Naive thymus-derived CD4-positive, alpha-beta T cell (primary cell): Measurements from ENCODE around the gene FBXO2. TPM values are rescaled to one million over a fixed set of nuclear protein-coding genes. Genes with fewer than 3 reads are reported as not detected.

Experiments used
- ATAC-seq: fragments of 150-1000 bp; cut with Tn5 transposase; 2 replicates; pipeline ENCODE4 v1.10.0; 2021; ENCODE audit warnings: mild to moderate bottlenecking, moderate library complexity
- CTCF ChIA-PET: fragments of 350-600 bp; sonication (Branson Sonifier 250); formaldehyde crosslinking; loops from one replicate; lab custom pipeline; 2021; ENCODE audit warnings: antibody characterized with exemption; lab: Charles Lee
- POLR2A ChIA-PET: fragments of 350-600 bp; sonication (Branson Sonifier 250); formaldehyde crosslinking; loops from one replicate; lab custom pipeline; 2021; ENCODE audit warnings: antibody characterized with exemption, inconsistent platforms; lab: Charles Lee
- DNase-seq, 9 donors: peaks; one replicate each; pipeline versions ENCODE4 v3.0.0 to v3.0.0-alpha.2; 2020 to 2022; ENCODE audit warnings: mixed read lengths in 1 of 9
- H3K27ac ChIP-seq: one replicate; pipeline ENCODE4 v1.7.0; 2013; ENCODE audit warnings: mild to moderate bottlenecking, low read depth, low read length, moderate library complexity
- H3K27me3 ChIP-seq, 2 donors: one replicate each; pipeline ENCODE4 v1.7.0; 2013; ENCODE audit warnings: low read length in 2 of 2, mild to moderate bottlenecking in 2 of 2, moderate library complexity in 2 of 2; ENCODE audit not compliant: control insufficient read depth in 2 of 2, insufficient read depth in 2 of 2
- H3K36me3 ChIP-seq, 3 experiments: 1 replicate in 2 of 3; 2 replicates in 1 of 3; pipeline ENCODE4 v1.7.0; 2013; ENCODE audit warnings: low read length in 3 of 3, mild to moderate bottlenecking in 3 of 3, moderate library complexity in 1 of 3; ENCODE audit not compliant: insufficient read depth in 3 of 3, control insufficient read depth in 2 of 3
- H3K4me1 ChIP-seq, 2 donors: one replicate each; pipeline ENCODE4 v1.7.0; 2013; ENCODE audit warnings: low read length in 2 of 2, mild to moderate bottlenecking in 2 of 2, moderate library complexity in 1 of 2; ENCODE audit not compliant: control insufficient read depth in 2 of 2, insufficient read depth in 2 of 2
- H3K4me3 ChIP-seq: 2 replicates; pipeline ENCODE4 v1.7.0; 2013; ENCODE audit warnings: mild to moderate bottlenecking, low read length
- H3K9me3 ChIP-seq, 3 experiments: 1 replicate in 2 of 3; 2 replicates in 1 of 3; pipeline ENCODE4 v1.7.0; 2013; ENCODE audit warnings: low read length in 3 of 3; ENCODE audit not compliant: control insufficient read depth in 2 of 3
- H3K27ac Mint-ChIP-seq, 9 donors: one replicate each; pipeline ENCODE4 v1.8.0; 2020 to 2022; ENCODE audit warnings: mixed read lengths in 9 of 9, mild to moderate bottlenecking in 8 of 9, moderate library complexity in 5 of 9, inconsistent platforms in 2 of 9
- H3K27me3 Mint-ChIP-seq, 5 donors: one replicate each; pipeline ENCODE4 v1.8.0; 2021 to 2022; ENCODE audit warnings: mixed read lengths in 5 of 5, mild to moderate bottlenecking in 1 of 5
- H3K36me3 Mint-ChIP-seq, 5 donors: one replicate each; pipeline ENCODE4 v1.8.0; 2020 to 2022; ENCODE audit warnings: mixed read lengths in 5 of 5, mild to moderate bottlenecking in 3 of 5, inconsistent platforms in 1 of 5
- H3K4me1 Mint-ChIP-seq, 7 donors: one replicate each; pipeline ENCODE4 v1.8.0; 2020 to 2022; ENCODE audit warnings: mixed read lengths in 7 of 7, mild to moderate bottlenecking in 3 of 7, inconsistent platforms in 1 of 7
- H3K4me3 Mint-ChIP-seq, 10 donors: one replicate each; pipeline ENCODE4 v1.8.0; 2020 to 2022; ENCODE audit warnings: mild to moderate bottlenecking in 10 of 10, mixed read lengths in 10 of 10, moderate library complexity in 6 of 10, inconsistent platforms in 2 of 10
- H3K9me3 Mint-ChIP-seq, 11 donors: one replicate each; pipeline ENCODE4 v1.8.0; 2020 to 2022; ENCODE audit warnings: mixed read lengths in 11 of 11, mild to moderate bottlenecking in 4 of 11, inconsistent platforms in 1 of 11, moderate library complexity in 1 of 11
- intact Hi-C, 2 donors: fragments of 100-400 bp; cut with micrococcal nuclease; formaldehyde crosslinking; loops; one replicate each; pipeline ENCODE4 v1.15.1; 2023
- polyA plus RNA-seq, 2 donors: library from polyadenylated mRNA; unstranded; fragments of 300-500 nt; fragmentation: Illumina TruSeq; gene quantifications; one replicate each; pipeline ENCODE4 v1.2.3, GENCODE V29; 2021
- total RNA-seq, 6 experiments: library from RNA in 5 of 6; stranded (reverse) in 5 of 6; gene quantifications; 1 replicate in 5 of 6; 2 replicates in 1 of 6; pipeline ENCODE4 v1.2.3 and lab custom pipeline; 2021 to 2026

FBXO2 gene
- total and polyA plus RNA-seq, 7 experiments from 2014 or later = 0.97 to 7.8 (median 3.8) TPM

DNA sequence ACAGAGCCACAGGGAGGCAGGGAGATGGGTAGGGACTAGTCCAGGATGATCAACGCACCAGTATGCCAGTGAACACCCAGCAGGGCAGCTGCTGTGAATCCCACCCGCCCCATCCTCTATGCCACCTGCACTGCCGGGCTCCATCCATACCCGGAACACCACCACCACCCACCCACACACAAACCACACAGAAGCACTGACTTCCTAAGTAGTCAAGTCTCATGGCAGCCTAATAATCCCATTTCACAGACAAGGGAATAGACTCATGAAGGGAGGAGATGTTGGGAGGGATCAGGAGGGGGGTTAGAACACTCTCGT, 43.6 kb upstream of the FBXO2 start:
- H3K9me3 Mint-ChIP-seq = peaks cover 0 to 1% (median 0%) of the 10 kb centered on the region in 11 donors
- H3K27me3 ChIP-seq = no peaks in the 10 kb centered on the region
- CTCF ChIA-PET = no interaction called here
- ATAC-seq = no peak
- peaks cover 0 to 8% of the 10 kb centered on the region in 2 donors for H3K4me1 ChIP-seq
- H3K36me3 Mint-ChIP-seq = peaks cover 0 to 2% (median 0%) of the 10 kb centered on the region in 5 donors
- H3K27ac ChIP-seq = no peak overlapping the region
- H3K27me3 Mint-ChIP-seq = peaks cover 11 to 39% (median 13%) of the 10 kb centered on the region in 5 donors
- peaks cover 4 to 12% (median 9%) of the 10 kb centered on the region in 7 donors for H3K4me1 Mint-ChIP-seq
- POLR2A ChIA-PET = no interaction called here
- DNase-seq = no peak
- H3K9me3 ChIP-seq = no peaks in the 10 kb centered on the region
- no peak overlapping the region for H3K4me3 ChIP-seq
- no peak overlapping the region for H3K4me3 Mint-ChIP-seq
- H3K36me3 ChIP-seq = no peaks in the 10 kb centered on the region
- intact Hi-C loops = no loop called here
- peak overlapping the region in 1 of 9 donors; percentile 7 for H3K27ac Mint-ChIP-seq

DNA sequence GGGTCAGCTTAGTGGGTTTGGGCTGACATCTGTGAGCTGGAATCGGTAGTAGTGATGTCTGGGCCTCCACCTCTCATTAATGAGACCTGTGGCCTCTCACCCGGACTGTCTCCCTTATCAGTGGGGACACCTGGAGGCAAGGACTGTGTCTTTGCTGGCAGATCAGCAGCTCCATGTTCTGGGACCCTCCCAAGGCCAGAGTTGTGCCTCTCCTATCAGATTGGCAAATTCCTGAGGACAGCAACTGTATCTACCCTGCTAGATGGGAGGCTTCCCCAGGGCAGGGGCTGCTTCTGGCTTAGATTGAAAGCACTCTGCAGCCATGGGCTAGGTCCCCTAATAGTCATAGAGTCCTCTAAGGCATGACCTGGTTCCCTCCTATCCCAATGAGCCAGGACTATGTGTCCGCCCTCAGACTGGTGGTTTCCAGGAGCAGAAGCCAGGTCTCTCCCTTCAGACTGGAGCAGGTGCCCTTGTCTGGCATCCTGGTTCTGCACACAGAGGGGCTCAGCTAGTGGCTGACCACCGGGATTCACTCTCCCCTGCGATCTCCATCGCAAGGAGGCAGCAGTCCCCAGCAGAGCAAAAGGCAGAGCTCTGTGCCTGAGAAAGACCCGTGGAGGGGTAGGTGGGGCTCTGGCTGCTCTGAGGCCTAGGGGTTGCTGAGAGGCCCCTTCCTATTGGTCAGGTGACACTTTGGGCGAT, 43.1 kb upstream of the FBXO2 start:
- CTCF ChIA-PET = interaction anchor here (0.7 kb wide), 1 partner anchor 1291 kb away, joined by 4 read pairs; no protein-coding TSS in a partner anchor
- Mint-ChIP-seq H3K27ac (no peak overlapping the region), H3K36me3 (peaks cover 0 to 2% (median 0%) of the 10 kb centered on the region in 5 donors), H3K4me1 (peaks cover 9 to 18% (median 14%) of the 10 kb centered on the region in 7 donors), H3K4me3 (no peak overlapping the region), H3K27me3 (peaks cover 14 to 44% (median 18%) of the 10 kb centered on the region in 5 donors), H3K9me3 (peaks cover 0 to 1% (median 0%) of the 10 kb centered on the region in 11 donors)
- Histone ChIP-seq H3K4me3 (no peak overlapping the region), H3K27me3 (no peaks in the 10 kb centered on the region), H3K9me3 (no peaks in the 10 kb centered on the region), H3K4me1 (peaks cover 4 to 13% of the 10 kb centered on the region in 2 donors), H3K36me3 (no peaks in the 10 kb centered on the region), H3K27ac (no peak overlapping the region)
- DNase-seq (no peak), ATAC-seq (no peak)
- POLR2A ChIA-PET = no interaction called here
- intact Hi-C loops = no loop called here

GRCh38 chr1:11695861-11696260, 41.6 kb upstream of the FBXO2 start:
- H3K9me3 ChIP-seq = no peaks in the 10 kb centered on the region
- peaks cover 6 to 19% of the 10 kb centered on the region in 2 donors for H3K4me1 ChIP-seq
- ATAC-seq (no peak), DNase-seq (no peak)
- Mint-ChIP-seq H3K27me3 (peaks cover 15 to 43% (median 21%) of the 10 kb centered on the region in 5 donors), H3K4me3 (no peak overlapping the region), H3K9me3 (peaks cover 0 to 1% (median 0%) of the 10 kb centered on the region in 11 donors), H3K36me3 (peaks cover 0 to 2% (median 0%) of the 10 kb centered on the region in 5 donors), H3K4me1 (peaks cover 14 to 22% (median 16%) of the 10 kb centered on the region in 7 donors), H3K27ac (peak overlapping the region in 1 of 9 donors; percentile 25)
- no peak overlapping the region for H3K4me3 ChIP-seq
- ChIA-PET POLR2A (no interaction called here), CTCF (no interaction called here)
- intact Hi-C loops = no loop called here
- H3K36me3 ChIP-seq = no peaks in the 10 kb centered on the region
- no peak overlapping the region for H3K27ac ChIP-seq
- no peaks in the 10 kb centered on the region for H3K27me3 ChIP-seq

DNA sequence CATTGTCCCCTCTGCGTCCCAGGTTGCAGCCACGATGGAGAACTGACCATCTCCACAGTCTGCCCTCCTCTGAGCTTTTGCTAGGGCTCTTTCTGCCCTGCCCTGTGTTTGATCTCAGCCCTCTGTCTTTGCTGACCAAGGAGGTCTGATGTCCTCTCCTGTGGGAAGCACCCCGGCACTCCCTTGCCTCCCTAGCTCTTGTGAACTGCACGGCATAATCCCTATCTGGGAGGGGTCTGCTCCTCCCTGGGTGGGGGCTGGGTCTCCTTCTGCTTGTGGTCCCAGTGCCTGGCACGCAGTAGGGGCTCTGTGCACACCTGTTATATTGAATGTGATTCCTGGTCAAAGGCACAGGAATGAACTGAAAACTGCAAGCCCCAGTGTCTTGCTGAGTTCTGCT, 39.7 kb upstream of the FBXO2 start:
- POLR2A ChIA-PET = no interaction called here
- Histone ChIP-seq H3K36me3 (no peaks in the 10 kb centered on the region), H3K4me3 (no peak overlapping the region), H3K9me3 (no peaks in the 10 kb centered on the region), H3K27ac (no peak overlapping the region), H3K4me1 (peaks cover 11 to 24% of the 10 kb centered on the region in 2 donors), H3K27me3 (no peaks in the 10 kb centered on the region)
- intact Hi-C loops = no loop called here
- Mint-ChIP-seq H3K27me3 (peaks cover 28 to 58% (median 34%) of the 10 kb centered on the region in 5 donors), H3K27ac (peak overlapping the region in 1 of 9 donors; percentile 13), H3K36me3 (peaks cover 0 to 2% (median 0%) of the 10 kb centered on the region in 5 donors), H3K4me3 (peak overlapping the region in 5 of 10 donors; percentile 9 to 63 (median 22)), H3K9me3 (peaks cover 0 to 1% (median 0%) of the 10 kb centered on the region in 11 donors), H3K4me1 (peaks cover 20 to 33% (median 23%) of the 10 kb centered on the region in 7 donors)
- DNase-seq (no peak), ATAC-seq (no peak)
- CTCF ChIA-PET = interaction anchor here (0.5 kb wide), 1 partner anchor 37 kb away, joined by 3 read pairs; no protein-coding TSS in a partner anchor

DNA sequence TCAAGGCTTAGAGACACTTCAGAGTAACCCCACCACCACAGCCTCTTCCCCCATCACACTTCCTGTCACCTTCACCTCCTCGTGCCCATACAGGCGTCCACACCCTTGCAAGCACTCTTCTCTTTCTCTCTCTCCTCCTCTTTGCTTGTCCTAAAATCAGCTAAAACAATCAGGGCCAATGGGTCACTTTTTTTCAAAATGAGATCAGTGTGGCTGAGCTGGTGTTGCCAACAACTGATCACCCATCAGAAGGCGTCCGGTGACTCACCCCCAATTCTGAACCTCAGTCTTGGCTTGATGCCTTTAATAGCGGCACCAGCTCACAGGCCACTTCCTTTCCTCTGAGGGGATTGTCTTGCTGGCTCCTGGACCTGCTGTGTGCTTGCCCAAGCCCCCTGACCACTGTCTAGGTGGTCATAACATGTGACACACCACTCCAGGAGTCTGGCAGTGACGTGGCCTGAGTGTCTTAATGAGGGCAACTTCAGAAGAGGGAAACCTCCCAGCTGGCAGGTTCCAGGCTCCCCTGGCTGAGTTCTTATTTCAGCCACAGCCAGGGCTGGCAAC, 38.9 kb upstream of the FBXO2 start:
- Histone ChIP-seq H3K9me3 (no peaks in the 10 kb centered on the region), H3K36me3 (no peaks in the 10 kb centered on the region), H3K4me1 (peaks cover 11 to 24% of the 10 kb centered on the region in 2 donors), H3K27me3 (no peaks in the 10 kb centered on the region), H3K4me3 (no peak overlapping the region), H3K27ac (no peak overlapping the region)
- intact Hi-C loops = no loop called here
- Mint-ChIP-seq H3K36me3 (peaks cover 0 to 2% (median 0%) of the 10 kb centered on the region in 5 donors), H3K27me3 (peaks cover 35 to 60% (median 38%) of the 10 kb centered on the region in 5 donors), H3K4me3 (peak overlapping the region; percentile 16 to 92 (median 64)), H3K27ac (peak overlapping the region in 3 of 9 donors; percentile 13 to 67 (median 59)), H3K9me3 (peaks cover 0 to 1% (median 0%) of the 10 kb centered on the region in 11 donors), H3K4me1 (peaks cover 20 to 33% (median 23%) of the 10 kb centered on the region in 7 donors)
- CTCF ChIA-PET = no interaction called here
- ATAC-seq = peak; percentile 72
- POLR2A ChIA-PET = interaction anchor here (0.6 kb wide), 1 partner anchor 1893 kb away, joined by 4 read pairs; no protein-coding TSS in a partner anchor
- peak in 5 of 9 donors; percentile 16 to 29 (median 17) for DNase-seq

DNA sequence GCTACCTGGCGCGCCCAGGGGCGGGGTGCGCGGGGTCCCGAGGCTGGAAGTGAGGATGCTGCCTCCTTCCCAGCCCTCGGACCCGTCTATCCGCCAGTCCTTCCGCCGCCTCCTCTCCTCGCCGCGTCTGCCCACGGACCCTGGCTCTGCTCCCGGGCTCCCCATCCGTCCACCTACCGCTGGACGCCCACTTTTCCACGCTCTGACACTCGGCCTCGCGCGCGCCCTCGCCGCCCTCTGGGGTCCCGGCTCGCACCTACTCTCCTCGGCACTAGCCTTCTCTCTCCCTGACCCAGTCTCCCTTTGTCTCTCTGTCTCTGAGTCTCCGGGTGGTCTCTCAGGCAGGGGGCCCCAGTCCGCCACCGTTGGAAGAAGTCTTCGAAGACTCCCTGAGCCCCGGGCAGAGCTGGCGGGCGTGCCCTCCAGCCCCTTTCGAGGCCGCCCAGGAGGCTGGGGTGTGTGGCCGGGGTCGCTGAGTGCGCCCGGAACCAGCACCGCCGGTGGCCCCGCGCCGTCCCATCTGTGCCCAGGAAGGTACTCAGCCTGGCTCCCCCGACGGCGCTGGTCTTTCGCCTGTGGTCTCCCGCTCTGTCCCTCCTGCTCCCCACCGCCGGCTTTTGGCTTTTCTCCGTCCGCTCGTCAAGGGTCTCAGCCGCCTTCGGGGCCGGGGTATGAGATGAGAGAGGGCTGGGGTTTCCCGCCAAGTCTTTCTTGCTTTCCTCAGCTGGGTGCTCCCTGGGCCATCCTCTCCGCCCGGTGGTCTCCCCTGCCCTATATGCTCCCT, 37.9 kb upstream of the FBXO2 start:
- peaks cover 0 to 1% (median 0%) of the 10 kb centered on the region in 11 donors for H3K9me3 Mint-ChIP-seq
- peaks cover 0 to 2% (median 0%) of the 10 kb centered on the region in 5 donors for H3K36me3 Mint-ChIP-seq
- H3K4me3 ChIP-seq = no peak overlapping the region
- POLR2A ChIA-PET = interaction anchor here (0.5 kb wide), 1 partner anchor 760 kb away, joined by 3 read pairs; no protein-coding TSS in a partner anchor
- no peak for ATAC-seq
- DNase-seq = no peak
- peaks cover 19 to 33% (median 23%) of the 10 kb centered on the region in 7 donors for H3K4me1 Mint-ChIP-seq
- H3K27me3 ChIP-seq = peaks cover 0 to 4% of the 10 kb centered on the region in 2 donors
- no peak overlapping the region for H3K27ac ChIP-seq
- CTCF ChIA-PET = no interaction called here
- no peaks in the 10 kb centered on the region for H3K9me3 ChIP-seq
- H3K27ac Mint-ChIP-seq = no peak overlapping the region
- peaks cover 41 to 68% (median 45%) of the 10 kb centered on the region in 5 donors for H3K27me3 Mint-ChIP-seq
- no peaks in the 10 kb centered on the region for H3K36me3 ChIP-seq
- intact Hi-C loops = no loop called here
- H3K4me1 ChIP-seq = peaks cover 11 to 24% of the 10 kb centered on the region in 2 donors
- H3K4me3 Mint-ChIP-seq = peak overlapping the region in 9 of 10 donors; percentile 52 to 92 (median 71)
